Suprapubic skin (tissue), 3 donors: ENCODE measurements around the gene PHLDA1.
"Not testable (repeated sequence)": the region's sequence is repeated elsewhere in the genome, so short reads cannot be mapped to it uniquely, and the experiment has no call there.

Experiments used
- CTCF ChIP-seq, 2 donors: fragments of 200-600 bp in 1 of 2; fragments of 450-650 bp in 1 of 2; sonication (generic) in 1 of 2; IDR thresholded peaks; one replicate each; pipeline ENCODE4 v1.5.1; 2016 to 2019; ENCODE audit warnings: antibody characterized with exemption in 2 of 2, mild to moderate bottlenecking in 1 of 2, moderate library complexity in 1 of 2
- POLR2AphosphoS5 ChIP-seq, 3 donors: sonication (generic); formaldehyde crosslinking; IDR thresholded peaks; one replicate each; pipeline ENCODE4 v1.6.1; 2017; ENCODE audit warnings: antibody characterized with exemption in 3 of 3

- TF ChIP-seq CTCF, POLR2AphosphoS5 (IDR thresholded peaks at IDR 0.05): not testable (repeated sequence)
These were observed 43.9 kb downstream of the PHLDA1 start for GRCh38 chr12:75987709-75988108.
